ENCODE results near the gene SOX10. TPM values are rescaled to one million over a fixed set of nuclear protein-coding genes. Genes with fewer than 3 reads are reported as not detected.
"Not testable (repeated sequence)": the region's sequence is repeated elsewhere in the genome, so short reads cannot be mapped to it uniquely, and the experiment has no call there.

The SOX10 gene
- total RNA-seq, 1 donor from 2014 or later = 3.2 TPM

DNA sequence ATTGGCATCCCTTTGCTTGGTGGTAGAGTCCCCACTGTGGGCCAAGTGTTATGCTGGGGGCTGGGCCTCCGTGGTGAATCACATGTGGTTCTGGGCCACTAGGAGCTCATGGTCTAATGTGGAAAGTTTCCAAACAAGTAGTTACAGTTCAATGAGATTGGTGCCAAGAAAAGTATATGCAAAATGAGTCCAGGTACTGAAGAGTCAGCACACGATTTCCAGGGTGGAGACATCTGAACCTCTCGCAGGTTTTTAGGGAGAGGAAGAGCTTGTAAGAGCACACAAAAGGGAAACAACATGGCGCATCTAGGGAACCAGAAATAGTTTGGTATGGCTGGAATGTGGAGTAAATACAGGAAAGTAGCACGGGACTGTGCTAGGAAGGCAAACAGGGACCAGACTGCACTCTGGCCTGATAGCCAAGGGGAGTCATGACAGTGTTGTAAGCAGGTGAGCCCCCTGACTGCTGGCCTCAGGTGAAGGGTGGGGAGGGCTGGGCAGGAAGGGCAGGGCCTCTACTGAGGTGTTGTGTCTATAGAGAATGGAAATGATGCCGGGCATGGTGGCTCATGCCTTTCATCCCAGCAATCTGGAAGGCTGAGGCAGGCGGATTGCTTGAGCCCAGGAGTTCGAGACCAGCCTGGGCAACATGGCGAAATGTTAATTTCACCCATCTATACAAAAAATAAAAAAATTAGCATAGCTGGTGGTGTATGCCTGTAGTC lies 18.3 kb downstream of the SOX10 start:
- H3K27me3 ChIP-seq = no peaks in the 10 kb centered on the region
- no peaks in the 10 kb centered on the region for H3K9me3 ChIP-seq
- no peak overlapping the region for H3K4me3 ChIP-seq
- TF ChIP-seq, protein P1, sequence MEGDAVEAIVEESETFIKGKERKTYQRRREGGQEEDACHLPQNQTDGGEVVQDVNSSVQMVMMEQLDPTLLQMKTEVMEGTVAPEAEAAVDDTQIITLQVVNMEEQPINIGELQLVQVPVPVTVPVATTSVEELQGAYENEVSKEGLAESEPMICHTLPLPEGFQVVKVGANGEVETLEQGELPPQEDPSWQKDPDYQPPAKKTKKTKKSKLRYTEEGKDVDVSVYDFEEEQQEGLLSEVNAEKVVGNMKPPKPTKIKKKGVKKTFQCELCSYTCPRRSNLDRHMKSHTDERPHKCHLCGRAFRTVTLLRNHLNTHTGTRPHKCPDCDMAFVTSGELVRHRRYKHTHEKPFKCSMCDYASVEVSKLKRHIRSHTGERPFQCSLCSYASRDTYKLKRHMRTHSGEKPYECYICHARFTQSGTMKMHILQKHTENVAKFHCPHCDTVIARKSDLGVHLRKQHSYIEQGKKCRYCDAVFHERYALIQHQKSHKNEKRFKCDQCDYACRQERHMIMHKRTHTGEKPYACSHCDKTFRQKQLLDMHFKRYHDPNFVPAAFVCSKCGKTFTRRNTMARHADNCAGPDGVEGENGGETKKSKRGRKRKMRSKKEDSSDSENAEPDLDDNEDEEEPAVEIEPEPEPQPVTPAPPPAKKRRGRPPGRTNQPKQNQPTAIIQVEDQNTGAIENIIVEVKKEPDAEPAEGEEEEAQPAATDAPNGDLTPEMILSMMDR (IDR thresholded peaks at IDR 0.05) = no peak
- no peak for TF ChIP-seq POLR2AphosphoS5 (IDR thresholded peaks at IDR 0.05; ENCODE audit: insufficient read depth in 1 of 2, low read depth in 1 of 2)
- no peak for TF ChIP-seq POLR2A (IDR thresholded peaks at IDR 0.05)
- no peak for DNase-seq (ENCODE audit: extremely low spot score in 2 of 2)
- no peak overlapping the region for H3K27ac ChIP-seq
- no peaks in the 10 kb centered on the region for H3K4me1 ChIP-seq
- peaks cover 0 to 41% of the 10 kb centered on the region in 2 donors for H3K36me3 ChIP-seq
- intact Hi-C loops (cut with DNase I) = loop anchor here (2.0 to 5.0 kb wide), 2 partner anchors 79 to 143 kb away; partner anchors contain the start of gene GALR3

DNA sequence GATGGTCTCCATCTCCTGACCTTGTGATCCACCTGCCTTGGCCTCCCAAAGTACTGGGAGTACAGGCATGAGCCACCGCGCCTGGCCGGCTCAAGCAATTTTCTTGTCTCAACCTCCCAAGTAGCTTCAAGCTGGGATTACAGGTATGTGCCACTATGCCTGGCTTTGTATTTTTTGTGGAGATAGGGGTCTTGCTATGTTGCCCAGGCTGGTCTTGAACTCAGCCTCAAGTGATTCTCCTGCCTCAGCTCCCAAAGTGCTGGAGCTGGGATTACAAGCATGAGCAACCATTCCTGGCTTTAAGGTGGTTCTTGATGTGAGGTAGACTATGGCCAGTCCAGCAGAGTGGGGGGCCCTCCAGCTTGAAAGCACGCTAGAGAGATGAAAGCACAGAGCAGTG lies 23.3 kb downstream of the SOX10 start:
- TF ChIP-seq, protein P1 (IDR thresholded peaks at IDR 0.05) = no peak
- TF ChIP-seq POLR2A (IDR thresholded peaks at IDR 0.05) (no peak), POLR2AphosphoS5 (IDR thresholded peaks at IDR 0.05; ENCODE audit: insufficient read depth in 1 of 2, low read depth in 1 of 2) (no peak)
- intact Hi-C loops (cut with DNase I) = no loop called here
- H3K27me3 ChIP-seq = no peaks in the 10 kb centered on the region
- no peaks in the 10 kb centered on the region for H3K9me3 ChIP-seq
- H3K4me3 ChIP-seq = no peak overlapping the region
- H3K4me1 ChIP-seq = peaks cover under 1% of the 10 kb centered on the region
- DNase-seq (ENCODE audit: extremely low spot score in 2 of 2) = no peak
- H3K36me3 ChIP-seq = peaks cover 0 to 65% of the 10 kb centered on the region in 2 donors
- H3K27ac ChIP-seq = no peak overlapping the region

DNA sequence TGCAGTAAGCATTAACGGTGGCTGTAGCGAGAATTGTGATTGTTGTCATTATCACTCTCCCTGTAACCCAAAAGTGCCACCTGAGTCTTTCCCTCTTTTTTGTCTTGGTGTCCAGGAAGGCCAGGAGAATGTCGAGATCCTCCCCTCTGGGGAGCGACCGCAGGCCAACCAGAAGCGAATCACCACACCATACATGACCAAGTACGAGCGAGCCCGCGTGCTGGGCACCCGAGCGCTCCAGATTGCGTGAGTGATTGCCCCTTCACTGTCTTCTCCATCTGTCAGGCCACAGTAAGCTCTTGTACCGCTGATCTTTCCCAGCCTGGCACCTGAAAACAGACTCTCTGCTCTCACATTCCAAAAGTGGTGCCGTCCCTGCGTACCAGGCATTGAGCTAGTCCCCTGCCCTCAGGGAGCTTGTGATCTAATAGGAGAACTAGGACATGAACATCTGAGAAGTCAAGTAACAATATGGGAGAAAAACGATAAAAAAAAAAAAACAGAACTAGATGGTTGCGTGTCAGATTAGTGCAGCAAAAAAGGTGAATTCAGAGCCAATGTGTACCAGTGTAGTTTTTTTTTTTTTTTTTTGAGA lies 25.0 kb downstream of the SOX10 start:
- TF ChIP-seq, protein P1 (IDR thresholded peaks at IDR 0.05) = no peak
- TF ChIP-seq POLR2A (IDR thresholded peaks at IDR 0.05) = no peak
- no peak for TF ChIP-seq POLR2AphosphoS5 (IDR thresholded peaks at IDR 0.05; ENCODE audit: insufficient read depth in 1 of 2, low read depth in 1 of 2)
- peaks cover 17% of the 10 kb centered on the region for H3K4me1 ChIP-seq
- H3K9me3 ChIP-seq = no peaks in the 10 kb centered on the region
- H3K36me3 ChIP-seq = peaks cover 0 to 71% of the 10 kb centered on the region in 2 donors
- H3K27ac ChIP-seq = no peak overlapping the region
- H3K4me3 ChIP-seq = no peak overlapping the region
- intact Hi-C loops (cut with DNase I) = loop anchor here (10.0 kb wide), 1 partner anchor 235 kb away; no protein-coding TSS in a partner anchor
- H3K27me3 ChIP-seq = no peaks in the 10 kb centered on the region
- no peak for DNase-seq (ENCODE audit: extremely low spot score in 2 of 2)

DNA sequence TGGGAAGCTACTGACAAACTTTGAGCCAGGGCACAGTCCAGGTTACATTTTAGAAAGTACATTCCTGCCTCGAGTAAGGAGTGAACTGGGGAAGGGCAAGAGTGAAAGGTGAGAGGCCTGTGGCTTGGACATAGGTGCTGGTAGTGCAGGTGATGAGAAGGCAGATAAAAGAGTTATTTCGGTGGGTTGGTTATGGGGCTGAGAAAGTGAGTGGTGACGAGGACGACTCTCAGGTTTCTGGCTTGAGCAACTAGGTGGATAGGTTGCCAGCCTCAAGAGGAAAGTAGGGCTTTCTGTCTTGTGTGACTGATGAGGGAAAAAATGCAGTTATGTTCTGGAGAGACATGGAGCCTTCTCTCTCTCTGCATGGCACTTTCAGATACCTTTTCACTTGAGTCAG lies 27.1 kb downstream of the SOX10 start:
- intact Hi-C loops (cut with DNase I) = loop anchor here (10.0 kb wide), 1 partner anchor 238 kb away; no protein-coding TSS in a partner anchor
- Histone ChIP-seq H3K9me3 (no peaks in the 10 kb centered on the region), H3K27ac (no peak overlapping the region), H3K36me3 (peaks cover 0 to 63% of the 10 kb centered on the region in 2 donors), H3K4me3 (no peak overlapping the region), H3K27me3 (no peaks in the 10 kb centered on the region), H3K4me1 (peaks cover 31% of the 10 kb centered on the region)
- no peak for DNase-seq (ENCODE audit: extremely low spot score in 2 of 2)
- no peak for TF ChIP-seq POLR2AphosphoS5 (IDR thresholded peaks at IDR 0.05; ENCODE audit: insufficient read depth in 1 of 2, low read depth in 1 of 2)

DNA sequence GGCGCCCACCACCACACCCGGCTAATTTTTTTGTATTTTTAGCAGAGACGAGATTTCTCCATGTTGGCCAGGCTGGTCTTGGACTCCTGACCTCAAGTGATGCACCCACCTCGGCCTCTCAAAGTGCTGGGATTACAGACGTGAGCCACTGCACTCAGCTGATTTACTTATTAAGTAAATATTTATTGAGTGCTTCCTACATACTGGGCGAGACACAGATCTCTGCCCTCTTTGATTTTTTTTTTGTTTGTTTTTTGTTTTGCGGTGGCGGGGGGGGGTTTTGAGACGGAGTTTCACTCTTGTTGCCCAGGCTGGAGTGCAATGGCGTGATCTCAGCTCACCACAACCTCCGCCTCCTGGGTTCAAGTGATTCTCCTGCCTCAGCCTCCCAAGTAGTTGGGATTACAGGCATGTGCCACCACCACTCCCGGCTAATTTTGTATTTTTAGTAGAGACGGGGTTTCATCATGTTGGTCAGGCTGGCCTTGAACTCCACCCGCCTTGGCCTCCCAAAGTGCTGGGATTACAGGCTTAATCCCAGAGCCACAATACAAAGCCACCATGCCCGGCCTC lies 28.4 kb downstream of the SOX10 start:
- intact Hi-C loops (cut with DNase I) = loop anchor here (10.0 kb wide), 1 partner anchor 239 kb away; no protein-coding TSS in a partner anchor
- H3K4me3 ChIP-seq; H3K27me3 ChIP-seq; H3K9me3 ChIP-seq; DNase-seq (ENCODE audit: extremely low spot score in 2 of 2); H3K27ac ChIP-seq: not testable (repeated sequence)
- peaks cover 33% of the 10 kb centered on the region for H3K4me1 ChIP-seq
- peaks cover 0 to 50% of the 10 kb centered on the region in 2 donors for H3K36me3 ChIP-seq
